HL-60 (cell line): ENCODE measurements around the gene AKAP13.
A peak's percentile ranks its signal among the peaks of the same experiment; 100 is the strongest.

Source experiments
- DNase-seq, 2 experiments: peaks; one replicate each; pipeline ENCODE4 v3.0.0-alpha.2; 2010 to 2020; ENCODE audit warnings: low read depth in 1 of 2, low spot score in 1 of 2
- H3K27ac ChIP-seq: fragments of 250-450 bp; sonication (Bioruptor Pico); replicated peaks from 2 replicates; pipeline ENCODE4 v1.5.1; 2020; ENCODE audit warnings: mild to moderate bottlenecking, moderate library complexity
- H3K27me3 ChIP-seq: fragments of 250-450 bp; sonication (Bioruptor Pico); 2 replicates; pipeline ENCODE4 v1.5.1; 2021; ENCODE audit warnings: mild to moderate bottlenecking, moderate library complexity; ENCODE audit not compliant: insufficient read depth, poor library complexity, severe bottlenecking
- H3K4me3 ChIP-seq: replicated peaks from 2 replicates; pipeline ENCODE4 v1.5.1; 2011; ENCODE audit warnings: mild to moderate bottlenecking, control low read depth, low read length; ENCODE audit not compliant: insufficient read depth
- CTCF ChIP-seq: IDR thresholded peaks from one replicate; pipeline ENCODE4 v1.5.1; 2011; ENCODE audit warnings: low read length, control low read depth, inconsistent platforms; ENCODE audit not compliant: insufficient read depth
- GABPA ChIP-seq: IDR thresholded peaks from 2 replicates; pipeline ENCODE4 v1.6.1; 2012; ENCODE audit warnings: low read depth
- POLR2AphosphoS5 ChIP-seq: IDR thresholded peaks from 2 replicates; pipeline ENCODE4 v1.6.1; 2012; ENCODE audit warnings: low read depth
- REST ChIP-seq: IDR thresholded peaks from 2 replicates; pipeline ENCODE4 v1.6.1; 2012; ENCODE audit warnings: low read depth; ENCODE audit not compliant: insufficient replicate concordance
- SPI1 ChIP-seq: IDR thresholded peaks from 2 replicates; pipeline ENCODE4 v1.6.1; 2012; ENCODE audit warnings: low read depth, mild to moderate bottlenecking, borderline replicate concordance

Gene AKAP13

GRCh38 chr15:85412956-85413854 is 32.8 kb downstream of the AKAP13 start:
- no peak overlapping the region for H3K4me3 ChIP-seq
- peak overlapping the region; percentile 35 for H3K27ac ChIP-seq
- peak; percentile 26 to 78 for DNase-seq
- no peaks in the 10 kb centered on the region for H3K27me3 ChIP-seq
- TF ChIP-seq SPI1 (peak; percentile 93), CTCF (no peak), GABPA (no peak), POLR2AphosphoS5 (no peak)

GRCh38 chr15:85414037-85414436 is 33.6 kb downstream of the AKAP13 start:
- H3K4me3 ChIP-seq, result no peak overlapping the region
- TF ChIP-seq CTCF, result no peak
- no peak for TF ChIP-seq POLR2AphosphoS5
- TF ChIP-seq GABPA, result no peak
- TF ChIP-seq SPI1, result no peak
- TF ChIP-seq REST, result no peak
- 0 out of 2 replicates have a peak overlapping the region, but pooled peaks have one; percentile 2 for H3K27ac ChIP-seq
- no peaks in the 10 kb centered on the region for H3K27me3 ChIP-seq
- DNase-seq, result no peak

- Histone ChIP-seq H3K27ac (no peak overlapping the region), H3K27me3 (no peaks in the 10 kb centered on the region), H3K4me3 (no peak overlapping the region)
- TF ChIP-seq SPI1 (no peak), REST (no peak), CTCF (peak; percentile 9)
- DNase-seq, result no peak
Measured at GRCh38 chr15:85414495-85414894, 34.1 kb downstream of the AKAP13 start.
